GM18505 (cell line): ENCODE data around the gene GRIFIN.

Experiments used
- ATAC-seq: cut with Tn5 transposase; IDR thresholded peaks from one replicate; pipeline ENCODE4 v1.9.1; 2021; ENCODE audit not compliant: unreplicated experiment
- POLR2A ChIP-seq: IDR thresholded peaks from 4 replicates; pipeline ENCODE4 v1.6.1; 2011; ENCODE audit warnings: borderline replicate concordance; ENCODE audit not compliant: insufficient read depth, insufficient read length; ENCODE audit errors: extremely low read depth

The GRIFIN gene

GRCh38 chr7:2508327-2509215 is 32.4 kb upstream of the GRIFIN start:
- no peak for ATAC-seq

DNA sequence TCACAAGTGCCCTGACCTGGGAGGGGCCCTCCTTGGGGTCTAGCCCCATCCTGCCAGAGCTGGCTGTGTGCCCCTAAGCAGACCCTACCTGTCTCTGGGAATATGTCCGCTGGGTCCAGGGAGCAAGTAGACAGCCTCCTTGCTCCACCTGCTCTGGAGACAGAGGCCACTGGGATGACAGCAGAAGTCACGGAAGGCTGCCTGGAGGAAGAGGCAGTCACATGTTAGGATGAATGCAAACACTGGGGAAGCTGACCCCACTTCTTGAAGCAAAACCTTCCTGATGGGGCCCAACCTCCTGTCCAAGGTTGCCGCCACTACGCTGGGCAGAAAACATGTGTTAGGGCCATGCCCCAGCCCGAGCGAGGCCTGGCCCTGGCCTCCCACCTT is 31.7 kb upstream of the GRIFIN start:
- no peak for ATAC-seq

More at GRCh38 chr7:2508327-2509215, 32.4 kb upstream of the GRIFIN start:
- TF ChIP-seq POLR2A, result no peak

DNA sequence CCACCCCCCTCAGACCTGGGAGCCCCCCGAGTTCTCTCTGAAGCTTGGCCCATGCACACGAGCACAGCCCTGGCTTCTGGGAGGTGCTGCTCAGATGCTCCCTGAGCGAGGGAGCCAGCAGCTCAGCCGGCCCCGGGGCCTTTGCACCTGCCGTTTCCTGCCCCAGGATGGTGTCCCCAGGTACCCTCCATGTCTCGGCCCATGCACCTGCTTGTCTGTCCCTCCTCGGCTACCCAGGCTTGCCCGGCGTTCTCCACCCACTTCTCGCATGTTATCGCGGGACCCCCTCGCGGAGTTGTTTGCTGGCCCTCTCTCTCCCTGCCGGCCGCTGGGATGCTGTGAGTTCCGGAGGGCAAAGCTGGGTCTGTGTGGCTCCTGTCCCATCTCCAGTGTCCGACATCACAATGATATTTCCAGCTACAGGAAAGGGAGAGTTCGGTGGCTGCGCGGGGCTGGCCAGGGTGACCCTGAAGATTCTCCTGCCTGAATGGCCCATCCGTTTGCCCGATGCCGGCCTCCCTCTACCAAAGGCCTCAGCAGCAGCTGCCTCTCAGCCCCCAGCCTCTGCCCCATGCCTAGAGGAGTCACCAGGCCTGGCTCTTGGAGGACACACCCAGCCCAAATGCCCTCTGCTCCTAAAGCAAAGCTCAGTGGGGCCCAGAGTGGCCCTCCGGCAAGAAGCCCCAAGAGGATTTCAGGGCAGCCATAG is 31.2 kb upstream of the GRIFIN start:
- TF ChIP-seq POLR2A, result no peak

More for the DNA sequence above, 31.7 kb upstream of the GRIFIN start:
- TF ChIP-seq POLR2A, result no peak

DNA sequence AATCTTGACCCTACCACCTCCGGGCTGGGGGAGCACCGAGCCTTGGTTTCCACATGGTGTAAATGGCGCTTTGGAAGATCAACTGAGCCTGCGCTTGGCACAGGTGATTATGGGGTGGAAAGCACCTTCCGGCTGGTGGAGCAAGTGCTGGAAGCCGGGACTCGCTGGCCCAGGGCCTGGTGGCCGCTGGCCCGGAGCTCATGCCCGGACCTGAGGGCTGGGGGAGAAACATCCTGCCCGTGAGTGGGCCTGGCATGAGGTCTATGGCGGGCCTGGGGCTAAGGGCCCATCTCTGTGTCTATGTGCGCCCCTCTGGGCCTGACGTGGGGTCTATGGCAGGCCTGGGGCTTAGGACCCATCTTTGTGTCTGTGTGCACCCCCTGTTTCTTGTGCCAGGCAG is 29.2 kb upstream of the GRIFIN start:
- no peak for ATAC-seq
- no peak for TF ChIP-seq POLR2A

More for the DNA sequence above, 31.2 kb upstream of the GRIFIN start:
- no peak for ATAC-seq

DNA sequence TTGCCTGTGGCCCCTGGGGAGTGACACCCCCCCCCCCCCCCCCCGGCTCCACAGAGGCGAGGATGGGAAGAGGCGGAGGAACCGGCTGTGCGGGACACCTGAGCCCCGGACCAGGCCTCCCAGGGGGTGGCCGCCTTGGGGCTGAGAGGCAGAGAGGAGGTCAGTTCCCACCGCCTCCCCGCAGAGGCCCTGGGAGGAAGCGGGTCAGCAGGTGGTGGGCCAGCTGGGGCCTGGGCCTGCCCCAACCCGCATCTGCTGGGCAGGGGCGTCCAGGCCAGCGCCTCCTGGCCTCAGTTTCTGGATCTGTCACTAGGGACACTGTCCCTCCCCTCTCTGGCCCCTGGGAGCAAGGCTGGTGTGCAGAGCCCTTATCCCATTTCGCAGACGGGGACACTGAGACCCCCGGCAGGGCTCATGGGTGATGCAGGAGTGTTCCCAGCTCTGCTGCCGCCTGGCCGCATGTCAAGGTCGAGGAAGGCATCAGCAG is 28.7 kb upstream of the GRIFIN start:
- no peak for TF ChIP-seq POLR2A
- no peak for ATAC-seq

- TF ChIP-seq POLR2A, result no peak
Observed at GRCh38 chr7:2504128-2504888, 28.1 kb upstream of the GRIFIN start.

DNA sequence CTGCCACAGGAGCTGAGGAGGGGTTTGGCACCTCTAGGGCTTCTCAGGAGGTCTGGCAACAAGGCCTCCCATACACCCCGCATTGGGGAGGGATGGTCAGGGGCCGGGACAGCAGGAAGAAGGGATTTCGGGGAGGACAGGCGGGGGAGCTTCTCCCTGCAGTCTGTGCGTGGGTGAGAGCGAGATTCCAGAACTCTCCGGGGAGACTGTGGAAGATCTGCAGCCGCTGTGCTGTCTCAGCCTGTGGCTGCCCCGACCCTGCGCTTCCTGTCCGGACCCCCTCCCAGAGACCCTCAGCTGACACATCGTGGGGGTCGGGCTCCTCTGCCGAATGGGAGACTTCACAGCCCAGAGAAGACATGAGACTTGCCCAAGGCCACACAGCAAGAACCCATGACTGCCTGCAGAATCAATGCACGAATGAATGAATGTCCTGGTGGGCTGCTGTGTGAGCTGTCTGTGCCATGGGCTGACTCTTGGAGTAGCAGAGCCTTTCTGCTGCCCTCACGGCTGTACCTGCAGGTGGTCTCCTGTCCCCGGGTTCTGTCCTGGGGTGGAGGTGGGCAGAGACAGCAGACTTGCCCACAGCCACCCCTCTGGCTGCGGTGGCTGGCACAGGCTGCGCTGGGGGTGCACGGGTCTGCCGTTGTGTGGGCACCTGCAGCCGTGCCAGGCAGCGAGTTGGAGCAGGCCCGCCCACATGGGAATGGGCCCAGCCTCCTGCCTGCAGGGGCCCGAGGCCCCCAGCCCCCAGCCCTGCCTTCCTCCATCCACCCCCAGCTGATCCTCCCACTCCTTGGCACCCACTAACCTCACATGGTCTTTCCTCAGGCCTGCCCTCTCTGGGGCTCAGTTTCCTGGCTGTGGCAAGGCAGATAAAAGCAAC is 27.1 kb upstream of the GRIFIN start:
- no peak for ATAC-seq
- no peak for TF ChIP-seq POLR2A

More at GRCh38 chr7:2504128-2504888, 28.1 kb upstream of the GRIFIN start:
- no peak for ATAC-seq

DNA sequence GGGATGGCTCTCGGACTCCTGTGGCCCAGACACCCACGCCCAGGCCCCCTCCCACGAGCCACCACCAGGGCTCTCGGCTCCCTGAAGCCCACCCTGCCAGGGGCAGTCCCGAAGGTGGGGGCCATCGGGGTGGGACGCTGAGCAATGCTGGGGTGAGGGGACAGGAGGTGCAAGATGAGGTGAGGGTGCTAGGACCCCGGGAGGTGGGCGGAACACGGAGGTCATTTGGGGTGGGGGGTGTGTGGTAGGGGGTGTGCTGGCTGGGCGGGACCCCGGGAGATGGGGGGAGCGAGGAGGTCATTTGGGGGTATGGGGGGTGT is 26.4 kb upstream of the GRIFIN start:
- ATAC-seq, result no peak
- TF ChIP-seq POLR2A, result no peak

DNA sequence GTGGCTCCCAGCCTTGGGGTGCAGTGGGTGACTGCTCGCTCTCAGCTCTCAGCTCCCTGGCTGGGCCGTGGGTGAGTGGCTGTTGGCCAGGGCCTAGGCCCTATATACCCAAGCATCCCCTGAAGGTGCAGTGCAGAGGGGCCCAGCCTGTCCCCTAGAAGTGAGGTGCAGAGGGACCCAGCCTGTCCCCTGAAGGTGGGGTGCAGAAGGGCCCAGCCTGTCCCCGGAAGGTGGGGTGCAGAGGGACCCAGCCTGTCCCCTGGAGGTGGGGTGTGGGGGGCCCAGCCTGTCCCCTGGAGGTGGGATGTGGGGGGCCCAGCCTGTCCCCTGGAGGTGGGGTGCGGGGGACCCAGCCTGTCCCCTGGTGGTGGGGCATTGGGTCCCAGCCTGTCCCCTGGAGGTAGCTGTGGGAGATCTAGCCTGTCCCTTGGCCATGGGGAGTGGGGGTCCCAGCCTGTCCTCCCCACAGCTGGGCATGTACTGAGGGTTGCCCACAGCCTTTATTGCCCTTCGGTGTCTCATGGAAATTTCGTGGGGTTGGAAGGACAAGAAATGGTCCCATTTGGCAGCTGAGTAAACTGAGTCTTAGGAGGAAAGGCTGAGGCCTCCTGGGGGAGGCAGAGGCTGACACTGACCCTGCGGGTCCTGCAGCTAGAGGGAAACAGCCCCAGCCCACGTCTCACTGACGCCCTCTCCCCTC is 25.9 kb upstream of the GRIFIN start:
- ATAC-seq, result no peak
- TF ChIP-seq POLR2A, result no peak

- no peak for ATAC-seq
- no peak for TF ChIP-seq POLR2A
Observed at GRCh38 chr7:2500701-2501100, 24.5 kb upstream of the GRIFIN start.

- no peak for TF ChIP-seq POLR2A
- ATAC-seq, result no peak
Observed at GRCh38 chr7:2499719-2500430, 23.7 kb upstream of the GRIFIN start.

DNA sequence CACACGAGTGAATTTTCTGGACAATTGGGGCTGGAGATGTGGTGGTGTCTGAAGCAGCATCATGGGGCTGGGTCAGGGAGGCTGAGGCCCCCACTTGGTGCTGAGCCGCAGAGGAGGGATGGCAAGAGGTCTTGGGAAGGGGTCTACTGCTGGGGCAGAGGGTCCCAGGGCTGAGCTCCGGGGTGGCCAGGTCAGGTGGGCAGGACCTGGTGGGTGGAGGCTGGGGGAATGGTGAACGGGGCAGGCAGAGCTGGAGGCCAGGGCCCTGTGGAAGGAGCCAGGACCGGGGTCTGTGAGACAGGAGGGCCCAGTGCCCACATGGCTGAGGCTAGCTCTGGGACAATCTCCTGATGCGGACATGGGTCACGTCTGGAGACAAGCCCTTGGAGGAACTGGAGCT is 23.0 kb upstream of the GRIFIN start:
- no peak for ATAC-seq

DNA sequence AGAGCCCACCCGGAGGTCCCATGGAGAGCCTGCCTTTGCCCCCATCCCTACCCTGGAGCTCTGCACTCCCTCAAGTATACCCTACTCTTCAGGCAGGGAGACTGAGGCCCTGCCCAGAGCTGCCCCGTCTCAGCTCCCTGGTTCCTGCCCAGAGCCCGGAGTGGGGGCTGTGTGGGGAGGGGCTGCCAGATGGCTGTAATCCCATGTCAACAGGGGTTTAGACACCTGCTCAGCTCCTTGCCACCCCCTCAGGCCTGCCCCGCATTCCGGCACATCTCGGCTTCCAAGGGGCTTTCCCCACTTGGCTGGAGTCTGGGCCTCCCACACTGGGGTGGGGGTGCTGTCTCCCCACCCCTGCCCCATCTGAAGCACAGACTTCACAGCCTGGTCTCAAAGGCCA is 22.5 kb upstream of the GRIFIN start:
- TF ChIP-seq POLR2A, result no peak
- no peak for ATAC-seq

More for the DNA sequence above, 23.0 kb upstream of the GRIFIN start:
- TF ChIP-seq POLR2A, result no peak
